ENCODE data around the gene TOR3A.

- no peak for TF ChIP-seq CTCF (IDR thresholded peaks at IDR 0.05)
- no peak for TF ChIP-seq EP300 (IDR thresholded peaks at IDR 0.05)
Measured at GRCh38 chr1:179047636-179047997, 34.3 kb upstream of the TOR3A start.
